Mucosa of descending colon (tissue), 3 donors: ENCODE results near the gene ERCC2. TPM values are rescaled to one million over a fixed set of nuclear protein-coding genes. Genes with fewer than 3 reads are reported as not detected.

Experiments
- ATAC-seq: fragments of 200-7000 bp; cut with Tn5 transposase; one replicate; pipeline ENCODE4 v1.9.1; 2020; ENCODE audit warnings: mild to moderate bottlenecking, moderate library complexity
- DNase-seq, 3 donors: peaks; one replicate each; pipeline ENCODE4 v3.0.0-alpha.2; 2020
- H3K36me3 ChIP-seq: fragments of 200-600 bp; one replicate; pipeline ENCODE4 v1.8.0; 2021; ENCODE audit warnings: low read depth, mild to moderate bottlenecking
- H3K4me1 ChIP-seq: fragments of 200-600 bp; one replicate; pipeline ENCODE4 v1.8.0; 2021; ENCODE audit warnings: low read depth, mild to moderate bottlenecking
- H3K4me3 ChIP-seq: fragments of 200-600 bp; one replicate; pipeline ENCODE4 v1.8.0; 2021; ENCODE audit warnings: mild to moderate bottlenecking
- H3K9me3 ChIP-seq: fragments of 200-600 bp; one replicate; pipeline ENCODE4 v1.8.0; 2021; ENCODE audit warnings: mild to moderate bottlenecking
- intact Hi-C, 2 donors: fragments of 100-400 bp; cut with DNase I in 1 of 2; cut with micrococcal nuclease in 1 of 2; formaldehyde crosslinking; loops; one replicate each; pipeline versions ENCODE4 v1.11.0 to v1.11.1; 2022; cut with DNase I, micrococcal nuclease
- total RNA-seq, 3 donors: library from RNA; stranded (reverse); fragmentation: NEBNext Ultra II Directional in 2 of 3; extraction: Animal tissue kit (Norgen Biotek cat#: 25700) in 2 of 3; gene quantifications; one replicate each; pipeline versions ENCODE4 v1.2.1 to v1.2.4, GENCODE V29; 2021 to 2023
- TF ChIP-seq, protein P1 (sequence below): fragments of 200-600 bp; IDR thresholded peaks from one replicate; pipeline ENCODE4 v1.8.0; 2022; ENCODE audit warnings: antibody characterized with exemption, mild to moderate bottlenecking
- donor health status: DM: no; HTN: no; CAD: no; lungs with moderate emphysema.
- donor health status: DM: no; HTN: no; CAD: no.
- donor health status: DM: no; HTN: yes; CAD: no.

Gene ERCC2
- total RNA-seq, 3 donors from 2014 or later: 11.2 to 22.9 (median 14.7) TPM

- no peaks in the 10 kb centered on the region for H3K9me3 ChIP-seq
- H3K4me1 ChIP-seq: no peaks in the 10 kb centered on the region
- TF ChIP-seq, protein P1, sequence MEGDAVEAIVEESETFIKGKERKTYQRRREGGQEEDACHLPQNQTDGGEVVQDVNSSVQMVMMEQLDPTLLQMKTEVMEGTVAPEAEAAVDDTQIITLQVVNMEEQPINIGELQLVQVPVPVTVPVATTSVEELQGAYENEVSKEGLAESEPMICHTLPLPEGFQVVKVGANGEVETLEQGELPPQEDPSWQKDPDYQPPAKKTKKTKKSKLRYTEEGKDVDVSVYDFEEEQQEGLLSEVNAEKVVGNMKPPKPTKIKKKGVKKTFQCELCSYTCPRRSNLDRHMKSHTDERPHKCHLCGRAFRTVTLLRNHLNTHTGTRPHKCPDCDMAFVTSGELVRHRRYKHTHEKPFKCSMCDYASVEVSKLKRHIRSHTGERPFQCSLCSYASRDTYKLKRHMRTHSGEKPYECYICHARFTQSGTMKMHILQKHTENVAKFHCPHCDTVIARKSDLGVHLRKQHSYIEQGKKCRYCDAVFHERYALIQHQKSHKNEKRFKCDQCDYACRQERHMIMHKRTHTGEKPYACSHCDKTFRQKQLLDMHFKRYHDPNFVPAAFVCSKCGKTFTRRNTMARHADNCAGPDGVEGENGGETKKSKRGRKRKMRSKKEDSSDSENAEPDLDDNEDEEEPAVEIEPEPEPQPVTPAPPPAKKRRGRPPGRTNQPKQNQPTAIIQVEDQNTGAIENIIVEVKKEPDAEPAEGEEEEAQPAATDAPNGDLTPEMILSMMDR: no peak
- H3K36me3 ChIP-seq: no peaks in the 10 kb centered on the region
- DNase-seq: no peak
- intact Hi-C loops: no loop called here
- no peak for ATAC-seq
- H3K4me3 ChIP-seq: no peak within 1 kb of the TSS
Observed at GRCh38 chr19:45322744-45323281, 47.6 kb downstream of the ERCC2 start, which contains the start of gene CKM. CKM (minus strand) TSS chr19:45322875; CDS start chr19:45319713, 3,162 bp downstream.

- H3K9me3 ChIP-seq: no peaks in the 10 kb centered on the region
- H3K36me3 ChIP-seq: no peaks in the 10 kb centered on the region
- no peak overlapping the region for H3K4me3 ChIP-seq
- intact Hi-C loops: no loop called here
- ATAC-seq: no peak
- DNase-seq: no peak
- TF ChIP-seq, protein P1: no peak
- no peaks in the 10 kb centered on the region for H3K4me1 ChIP-seq
Observed at GRCh38 chr19:45322311-45322710, 48.1 kb downstream of the ERCC2 start.

DNA sequence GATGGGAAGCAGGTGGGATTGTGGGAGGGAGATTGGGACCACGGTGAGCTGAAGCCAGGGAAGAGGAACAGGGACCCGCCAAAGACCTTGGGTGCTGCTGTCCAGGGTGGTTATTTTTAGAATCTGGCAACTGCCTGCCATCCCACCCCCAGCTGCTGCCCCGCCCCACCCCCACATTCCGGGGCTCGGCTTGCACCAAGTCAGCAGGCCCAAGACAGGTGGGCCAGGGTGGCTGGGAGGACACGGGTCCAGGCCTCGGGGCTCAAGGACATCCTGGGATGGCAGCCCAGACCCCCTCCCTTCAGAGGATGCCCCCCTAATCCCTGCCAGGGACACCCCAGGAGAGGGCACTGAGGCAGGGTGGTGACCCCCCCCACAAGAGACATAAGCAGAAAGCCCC, 48.5 kb downstream of the ERCC2 start:
- DNase-seq: no peak
- no peak overlapping the region for H3K4me3 ChIP-seq
- no peaks in the 10 kb centered on the region for H3K4me1 ChIP-seq
- no peaks in the 10 kb centered on the region for H3K36me3 ChIP-seq
- H3K9me3 ChIP-seq: no peaks in the 10 kb centered on the region
- no peak for ATAC-seq
- intact Hi-C loops: no loop called here
- TF ChIP-seq, protein P1: no peak

DNA sequence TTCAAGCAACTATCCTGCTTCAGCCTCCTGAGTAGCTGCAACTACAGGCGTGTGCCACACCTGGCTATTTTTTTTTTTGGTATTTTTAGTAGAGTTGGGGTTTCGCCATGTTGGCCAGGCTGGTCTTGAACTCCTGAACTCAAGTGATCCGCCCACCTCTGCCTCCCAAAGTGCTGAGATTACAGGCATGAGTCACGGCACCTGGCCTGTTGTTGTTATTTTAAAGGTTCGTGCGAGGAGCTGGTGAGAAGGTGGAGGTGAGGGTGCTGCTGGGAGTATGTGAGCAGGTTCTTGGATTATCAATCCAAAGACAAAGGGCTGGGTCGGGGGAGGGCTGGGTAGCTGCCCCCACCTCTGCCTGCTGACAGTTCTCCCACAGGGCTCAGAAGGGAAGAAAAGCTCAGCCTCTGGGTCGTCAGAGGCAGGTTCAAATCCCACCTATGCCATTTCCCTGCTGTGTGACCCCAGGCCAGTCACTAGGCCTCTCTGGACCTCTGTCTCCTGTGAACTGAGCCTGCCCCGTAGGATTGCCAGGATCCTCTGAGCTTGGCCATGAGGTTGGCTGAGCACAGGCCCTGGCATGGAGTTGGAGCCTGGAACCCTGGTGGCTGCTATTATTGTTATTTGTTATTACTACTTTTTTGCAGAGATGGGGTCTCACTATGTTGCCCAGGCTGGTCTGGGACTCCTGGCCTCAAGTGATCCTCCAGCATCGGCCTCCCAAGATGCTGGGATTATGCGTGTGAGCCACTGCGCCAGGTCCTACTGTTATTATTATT, 49.2 kb downstream of the ERCC2 start:
- DNase-seq: no peak
- Histone ChIP-seq H3K4me1 (no peaks in the 10 kb centered on the region), H3K36me3 (no peaks in the 10 kb centered on the region), H3K4me3 (no peak overlapping the region), H3K9me3 (no peaks in the 10 kb centered on the region)
- intact Hi-C loops: no loop called here
- no peak for ATAC-seq
- TF ChIP-seq, protein P1: no peak

DNA sequence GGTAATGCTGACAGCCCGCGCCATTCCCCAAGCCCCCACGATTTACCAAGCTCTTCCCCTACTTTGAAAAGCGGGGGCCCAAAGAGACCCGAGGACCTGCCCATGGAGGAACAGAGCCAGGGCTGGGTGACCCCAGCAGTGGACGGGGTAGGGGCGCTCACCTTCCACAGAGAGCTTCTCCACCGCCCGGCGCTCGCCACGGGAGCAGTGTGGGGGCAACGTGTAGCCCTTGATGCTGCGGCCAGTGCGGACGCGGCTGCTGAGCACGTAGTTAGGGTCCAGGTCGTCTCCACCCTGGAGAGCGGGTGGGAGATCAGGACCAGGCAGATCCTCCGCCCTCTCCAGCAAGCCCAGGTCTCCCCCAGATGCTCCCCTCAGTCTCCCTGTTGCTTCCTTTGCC, 55.1 kb downstream of the ERCC2 start:
- intact Hi-C loops: no loop called here
- TF ChIP-seq, protein P1: no peak
- H3K36me3 ChIP-seq: no peaks in the 10 kb centered on the region
- H3K4me3 ChIP-seq: no peak overlapping the region
- no peaks in the 10 kb centered on the region for H3K9me3 ChIP-seq
- ATAC-seq (no peak), DNase-seq (no peak)
- no peaks in the 10 kb centered on the region for H3K4me1 ChIP-seq
